Measurements from ENCODE around the gene PCDHAC2. TPM values are rescaled to one million over a fixed set of nuclear protein-coding genes. Genes with fewer than 3 reads are reported as not detected.

The PCDHAC2 gene
- total and polyA plus RNA-seq, 2 of the 4 experiments (the other 2 are of a cell fraction), result not detected

- Histone ChIP-seq H4K5ac (ENCODE audit: low read depth, low read length) (no peak within 1 kb of the TSS), H3K4me2 (ENCODE audit: low read depth, low read length) (peak within 1 kb of the TSS; percentile 64), H2AK5ac (ENCODE audit: low read depth, low read length) (no peak within 1 kb of the TSS), H3K9ac (ENCODE audit: low read depth, low read length) (no peak within 1 kb of the TSS), H4K91ac (ENCODE audit: insufficient read depth, low read depth, low read length) (no peak within 1 kb of the TSS), H3K56ac (ENCODE audit: extremely low read depth, insufficient read depth, low read length) (no peak within 1 kb of the TSS), H3K23ac (ENCODE audit: low read depth, low read length) (no peak within 1 kb of the TSS), H4K8ac (ENCODE audit: low read depth in 2 of 2, low read length in 2 of 2) (no peak within 1 kb of the TSS), H3K18ac (ENCODE audit: low read depth, low read length) (no peak within 1 kb of the TSS), H3K27me3 (ENCODE audit: control insufficient read depth, insufficient read depth, low read length) (no peaks in the 10 kb centered on the region), H2BK120ac (ENCODE audit: low read depth, low read length) (no peak within 1 kb of the TSS), H3K27ac (ENCODE audit: insufficient read depth, low read length) (no peak within 1 kb of the TSS), H2AFZ (replicated peaks; ENCODE audit: low read length, poor library complexity) (peak within 1 kb of the TSS; percentile 72), H2BK15ac (ENCODE audit: low read depth, low read length) (no peak within 1 kb of the TSS), H3K4ac (ENCODE audit: low read depth, low read length) (no peak within 1 kb of the TSS), H3K9me3 (ENCODE audit: control insufficient read depth, insufficient read depth, low read length) (peaks cover 11% of the 10 kb centered on the region), H3K79me1 (ENCODE audit: low read depth in 1 of 2, low read length in 2 of 2) (no peaks in the 10 kb centered on the region), H3K14ac (replicated peaks; ENCODE audit: low read depth, low read length) (no peak within 1 kb of the TSS), H3K9me1 (ENCODE audit: insufficient read depth, low read length) (no peaks in the 10 kb centered on the region), H3K4me1 (ENCODE audit: control insufficient read depth, insufficient read depth, low read length) (no peaks in the 10 kb centered on the region), H4K20me1 (ENCODE audit: insufficient read depth, low read length) (no peaks in the 10 kb centered on the region), H2BK20ac (ENCODE audit: low read depth, low read length) (no peak within 1 kb of the TSS), H3K36me3 (ENCODE audit: control insufficient read depth, insufficient read depth, low read length) (no peaks in the 10 kb centered on the region), H3K4me3 (ENCODE audit: insufficient read depth, low read depth, low read length) (peak within 1 kb of the TSS; percentile 21; the same call in 1 of the 2 replicates), H2AK9ac (replicated peaks; ENCODE audit: low read depth, low read length, poor library complexity) (no peak within 1 kb of the TSS), H2BK5ac (ENCODE audit: low read depth, low read length, poor library complexity, severe bottlenecking) (no peak within 1 kb of the TSS)
- ATAC-seq (ENCODE audit: low read depth) (no peak), DNase-seq (no peak)
- dilution Hi-C loops (cut with HindIII; ENCODE audit: low sequenced_read_pairs, unreplicated experiment) (no loop called here), in situ Hi-C loops (cut with MboI; ENCODE audit: low sequenced_read_pairs) (no loop called here), intact Hi-C loops (cut with micrococcal nuclease) (no loop called here)
- no peak for TF ChIP-seq POLR2A (IDR thresholded peaks at IDR 0.05; ENCODE audit: low read depth, low read length)
- no peak for TF ChIP-seq BHLHE40 (IDR thresholded peaks at IDR 0.05; ENCODE audit: low read depth, low read length)
- TF ChIP-seq NFE2L2 (IDR thresholded peaks at IDR 0.05; ENCODE audit: low read depth, low read length), result no peak
- no peak for TF ChIP-seq FOS (IDR thresholded peaks at IDR 0.05; ENCODE audit: low read depth, low read length)
- no peak for TF ChIP-seq RAD21 (IDR thresholded peaks at IDR 0.05; ENCODE audit: low read length)
- no peak for TF ChIP-seq CEBPB (IDR thresholded peaks at IDR 0.05; ENCODE audit: low read depth, low read length)
- no peak for TF ChIP-seq ELK1 (IDR thresholded peaks at IDR 0.05; ENCODE audit: borderline replicate concordance, low read depth, low read length)
- no peak for TF ChIP-seq RFX5 (IDR thresholded peaks at IDR 0.05; ENCODE audit: low read depth, low read length)
- no peak for TF ChIP-seq SMC3 (IDR thresholded peaks at IDR 0.05; ENCODE audit: low read depth, low read length)
- no peak for TF ChIP-seq CHD1 (IDR thresholded peaks at IDR 0.05; ENCODE audit: low read depth, low read length)
- TF ChIP-seq MXI1 (IDR thresholded peaks at IDR 0.05; ENCODE audit: borderline replicate concordance, low read depth, low read length), result no peak
- TF ChIP-seq USF2 (IDR thresholded peaks at IDR 0.05; ENCODE audit: low read depth, low read length), result no peak
- CTCF ChIA-PET, result no interaction called here
- POLR2A ChIA-PET (ENCODE audit: unreplicated experiment), result no interaction called here
- BruUV-seq (replicated peaks), result no TSS peak
- 6% methylated on average over 6 of the region's 41 CpGs; no CpG with 5 or more reads in 1 of the 2 experiments for WGBS, 2 experiments (ENCODE audit: extremely low coverage in 2 of 2, insufficient read length in 1 of 2)
Observed at GRCh38 chr5:140925806-140926442, 40.4 kb upstream of the PCDHAC2 start, which contains the start of gene PCDHAC1. TSS of gene PCDHAC1 (plus strand) at chr5:140926299. CDS start at chr5:140926893, 594 bp downstream.

All from IMR-90 (cell line).